Jurkat, Clone E6-1 (cell line): ENCODE measurements around the gene NUMA1.

ENCODE experiments used
- DNase-seq: peaks from one replicate; pipeline ENCODE4 v3.0.0-alpha.2; 2011; ENCODE audit warnings: low read depth, low spot score
- H3K4me3 ChIP-seq: 2 replicates; pipeline ENCODE4 v1.5.1; 2011; ENCODE audit warnings: mild to moderate bottlenecking, low read length, control low read depth, moderate library complexity

NUMA1 gene

DNA sequence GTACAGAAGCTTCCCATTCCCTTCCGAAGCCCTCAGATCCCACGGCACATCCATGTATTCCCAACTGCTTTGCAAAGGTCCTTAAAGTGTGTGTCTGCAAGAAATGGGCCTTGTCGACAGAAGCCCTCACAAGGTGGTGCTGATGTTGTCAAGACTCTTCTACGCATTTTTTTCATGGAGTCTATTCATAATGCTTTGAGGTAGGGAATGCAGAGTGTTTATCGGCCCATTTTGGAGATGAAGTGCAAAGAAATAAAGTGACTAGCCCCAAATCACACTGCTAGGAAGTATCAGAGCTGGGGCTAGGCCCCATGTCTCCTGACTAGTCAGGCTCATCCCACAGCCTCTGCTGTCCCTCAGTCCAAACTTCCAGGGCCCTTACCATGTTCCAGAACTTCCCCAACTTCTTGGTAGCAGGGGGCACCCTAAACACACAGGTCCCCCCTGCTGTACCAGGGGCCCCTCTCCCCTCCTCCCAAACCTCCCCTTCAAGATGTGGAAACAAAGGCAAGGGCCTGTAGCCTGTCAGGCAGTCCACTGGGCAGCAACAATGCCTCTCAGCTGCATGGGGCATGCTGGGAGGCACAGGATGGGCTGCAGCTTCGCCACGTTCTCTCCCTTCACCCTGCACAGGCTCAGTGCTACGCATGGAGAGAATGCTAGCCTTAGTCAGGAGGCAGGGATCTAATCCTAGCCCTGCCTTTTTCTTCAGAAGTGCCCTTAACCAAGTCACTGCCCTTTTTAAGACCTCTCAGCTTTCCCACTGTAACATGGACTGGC, 73.8 kb downstream of the NUMA1 start:
- no peak for DNase-seq
- H3K4me3 ChIP-seq: no peak overlapping the region

DNA sequence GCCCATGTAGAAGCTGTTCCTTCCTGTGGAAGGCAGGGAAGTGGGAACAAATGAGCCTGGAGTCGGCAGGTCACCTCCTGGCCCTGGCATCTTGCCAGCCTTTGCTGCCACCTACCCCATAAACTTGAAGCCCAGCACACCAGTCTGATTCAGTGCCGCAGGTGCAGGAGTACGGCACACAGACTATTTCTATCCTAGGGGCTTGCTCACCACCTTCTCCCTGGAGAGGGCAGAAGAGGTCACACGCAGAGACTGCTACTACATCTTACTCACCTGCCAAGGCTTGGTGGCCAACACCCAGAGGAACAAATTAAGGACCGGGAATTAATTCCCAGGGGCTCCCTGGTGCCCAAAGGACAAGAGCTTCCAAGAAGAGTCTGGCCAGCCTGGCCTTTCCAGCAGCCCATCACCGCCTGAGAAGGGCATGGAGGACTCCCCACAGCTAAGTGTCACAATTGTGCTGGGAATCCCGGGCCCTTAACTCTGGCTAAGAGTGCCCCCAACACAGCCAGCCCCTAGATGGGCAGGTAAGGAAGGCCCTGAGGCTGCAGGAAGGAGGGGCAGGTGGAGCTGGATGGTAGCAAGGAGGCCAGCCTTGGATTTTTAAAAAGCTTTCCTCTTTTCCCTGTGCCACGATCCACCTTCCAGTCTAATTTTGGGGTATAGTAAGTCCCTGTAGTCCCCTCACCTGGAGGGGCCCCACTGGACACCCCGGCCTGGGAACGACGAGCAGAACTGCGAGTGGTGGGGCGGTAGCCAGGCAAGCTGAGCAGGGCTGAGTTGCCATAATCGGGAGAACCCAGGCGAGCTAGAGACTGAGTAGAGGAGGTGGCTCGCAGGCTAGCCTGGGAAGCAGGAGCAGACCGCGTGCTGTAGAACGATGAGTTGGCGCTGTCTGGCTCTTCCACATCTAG, 74.7 kb downstream of the NUMA1 start:
- no peak for DNase-seq
- no peak overlapping the region for H3K4me3 ChIP-seq

DNA sequence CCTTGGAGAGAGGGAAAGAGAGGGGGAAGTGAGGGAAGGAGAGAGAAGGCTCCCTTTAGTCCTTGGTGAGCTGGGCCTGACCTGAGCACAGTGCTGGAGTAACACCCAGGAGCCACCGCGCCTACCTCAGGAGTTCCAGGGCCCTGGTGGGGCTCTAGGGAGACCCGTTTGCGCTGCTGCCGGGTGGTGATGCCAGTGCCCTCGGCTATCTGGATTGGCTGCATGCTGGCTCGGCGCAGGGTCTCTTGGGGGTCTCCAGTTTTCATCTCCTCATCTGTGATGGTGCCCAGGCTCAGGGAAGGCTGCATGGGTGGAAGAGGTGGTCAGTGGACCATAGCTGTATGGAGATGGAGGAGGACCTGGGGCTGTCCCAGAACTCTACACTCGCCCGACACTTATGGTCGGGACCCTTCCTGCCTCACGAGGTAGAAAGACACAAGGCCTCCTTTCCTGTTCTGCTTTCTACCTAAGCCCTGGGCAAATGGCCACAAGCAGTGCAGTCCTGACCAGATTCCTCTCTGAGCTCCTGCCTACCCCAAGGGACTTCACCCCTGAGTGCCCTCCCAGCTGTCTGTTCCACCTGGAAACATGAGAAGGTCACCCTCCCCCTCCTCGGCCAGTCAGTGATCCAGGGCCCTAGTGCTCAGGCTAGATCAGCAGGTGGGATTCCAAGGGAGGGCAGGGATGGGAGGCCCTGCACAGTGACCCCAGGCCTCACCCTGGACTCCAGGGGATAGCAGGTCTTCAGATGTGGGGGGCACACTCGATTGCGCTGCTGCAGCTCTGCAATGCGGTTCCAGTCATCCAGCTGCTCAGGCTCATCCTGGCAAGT, 75.6 kb downstream of the NUMA1 start:
- no peak overlapping the region for H3K4me3 ChIP-seq
- DNase-seq: no peak

DNA sequence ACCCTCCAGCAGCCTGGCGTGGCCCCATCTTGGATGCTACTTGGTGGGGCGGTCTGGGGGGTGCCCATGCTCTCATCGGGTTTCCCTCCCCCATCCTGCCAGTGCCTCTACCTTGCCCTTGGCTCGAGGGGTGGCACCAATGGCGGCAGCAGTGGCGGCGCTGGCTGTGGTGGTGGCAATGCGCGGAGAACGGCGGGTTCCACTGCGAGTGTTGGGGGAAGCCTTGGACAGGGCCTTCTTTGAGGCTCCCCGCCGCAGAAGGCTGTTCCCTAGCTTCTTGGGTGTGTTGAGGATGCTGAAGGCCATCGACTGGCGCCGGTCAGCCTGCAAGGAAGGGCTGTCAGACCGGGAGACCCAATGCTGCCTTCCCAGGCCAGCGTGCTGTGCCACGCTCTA, 76.6 kb downstream of the NUMA1 start:
- H3K4me3 ChIP-seq: no peak overlapping the region
- no peak for DNase-seq

DNA sequence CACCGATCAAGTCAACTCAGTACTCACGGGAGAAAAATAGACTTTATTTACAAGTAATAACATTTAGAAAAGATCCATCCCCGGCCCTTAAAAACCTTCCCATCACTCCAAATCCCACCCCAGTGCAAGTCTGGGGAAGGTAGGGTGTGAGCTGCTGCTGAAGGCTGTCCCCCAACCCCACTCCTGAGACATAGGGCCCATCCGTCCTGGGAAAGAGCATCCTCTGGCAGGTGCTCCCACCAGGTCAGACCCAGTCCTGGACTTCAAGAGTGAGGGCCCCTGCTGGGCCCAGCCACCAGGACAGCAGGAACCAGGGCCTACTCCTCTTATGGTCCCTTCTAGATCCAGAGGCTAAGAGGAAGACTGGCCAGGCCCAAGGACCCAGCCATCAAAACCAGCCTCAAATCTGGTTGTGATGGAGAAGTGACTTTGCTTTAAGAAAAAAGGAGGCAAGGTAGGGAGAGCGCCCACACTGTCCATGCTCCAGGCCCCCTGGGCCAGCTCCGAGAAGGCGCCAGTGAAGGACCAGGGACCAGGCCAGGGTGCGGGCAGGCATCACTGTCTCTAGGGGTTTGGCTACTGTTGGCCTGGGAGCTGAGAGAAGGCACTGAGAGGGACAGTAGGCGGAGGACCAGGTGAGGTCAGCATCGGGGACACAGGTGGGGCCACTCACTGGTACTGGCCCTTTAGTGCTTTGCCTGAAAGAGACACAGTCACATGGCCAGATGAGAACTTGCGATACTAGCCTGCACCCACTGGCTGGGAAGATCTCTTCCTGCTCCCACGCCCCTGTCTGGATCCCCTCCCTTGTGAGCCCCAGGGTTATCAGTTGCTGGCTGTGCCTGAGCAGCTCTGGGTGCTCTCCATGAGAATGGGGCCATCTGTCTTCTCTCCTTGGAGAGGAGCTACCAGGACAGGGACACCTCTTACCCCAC, 77.2 kb downstream of the NUMA1 start:
- no peak overlapping the region for H3K4me3 ChIP-seq
- no peak for DNase-seq

DNA sequence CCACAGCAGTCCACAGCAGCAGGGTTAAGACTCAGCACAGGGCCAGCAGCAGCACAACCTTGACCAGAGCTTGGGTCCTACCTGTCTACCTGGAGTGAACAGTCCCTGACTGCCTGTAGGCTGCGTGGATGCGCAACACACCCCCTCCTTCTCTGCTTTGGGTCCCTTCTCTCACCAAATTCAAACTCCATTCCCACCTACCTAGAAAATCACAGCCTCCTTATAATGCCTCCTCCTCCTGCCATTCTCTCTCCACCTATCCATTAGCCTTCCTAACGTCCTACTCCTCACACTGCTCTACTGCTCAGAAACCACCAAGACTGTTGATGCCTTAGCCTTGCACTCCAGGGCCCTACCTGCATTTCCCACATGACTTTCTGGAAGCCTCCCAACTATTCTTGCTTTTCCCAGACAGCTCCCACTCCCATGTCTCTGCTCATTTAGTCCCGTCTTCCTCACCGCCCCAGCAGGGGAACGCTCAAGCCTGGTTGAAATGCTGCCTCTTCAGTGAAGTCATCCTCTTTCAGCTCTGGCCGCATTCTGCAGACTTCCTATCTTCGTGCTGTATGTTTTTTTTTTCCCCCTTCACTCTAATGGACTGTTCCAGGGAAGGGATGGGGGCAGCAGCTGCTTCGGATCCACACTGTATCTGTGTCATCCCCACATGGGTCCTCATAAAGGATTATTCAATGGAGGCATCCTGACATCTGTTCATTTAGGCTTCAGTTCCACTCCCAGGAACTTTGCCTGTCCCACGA, 78.3 kb downstream of the NUMA1 start:
- H3K4me3 ChIP-seq: no peak overlapping the region
- no peak for DNase-seq

DNA sequence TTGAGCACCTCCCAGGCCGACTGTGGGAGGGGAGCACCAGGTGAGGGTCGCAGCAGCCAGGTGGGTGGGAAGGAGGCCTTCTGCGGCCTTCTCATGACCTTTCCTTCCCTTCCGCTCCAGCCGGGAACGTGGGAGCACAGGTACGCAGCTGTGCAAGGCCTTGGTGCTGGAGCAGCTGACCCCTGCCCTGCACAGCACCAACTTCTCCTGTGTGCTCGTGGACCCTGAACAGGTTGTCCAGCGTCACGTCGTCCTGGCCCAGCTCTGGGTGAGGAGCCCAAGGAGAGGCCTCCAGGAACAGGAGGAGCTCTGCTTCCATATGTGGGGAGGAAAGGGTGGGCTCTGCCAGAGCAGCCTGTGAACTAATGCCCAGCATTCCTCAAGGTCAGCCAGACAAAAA, 79.1 kb downstream of the NUMA1 start:
- H3K4me3 ChIP-seq: no peak overlapping the region
- DNase-seq: no peak

DNA sequence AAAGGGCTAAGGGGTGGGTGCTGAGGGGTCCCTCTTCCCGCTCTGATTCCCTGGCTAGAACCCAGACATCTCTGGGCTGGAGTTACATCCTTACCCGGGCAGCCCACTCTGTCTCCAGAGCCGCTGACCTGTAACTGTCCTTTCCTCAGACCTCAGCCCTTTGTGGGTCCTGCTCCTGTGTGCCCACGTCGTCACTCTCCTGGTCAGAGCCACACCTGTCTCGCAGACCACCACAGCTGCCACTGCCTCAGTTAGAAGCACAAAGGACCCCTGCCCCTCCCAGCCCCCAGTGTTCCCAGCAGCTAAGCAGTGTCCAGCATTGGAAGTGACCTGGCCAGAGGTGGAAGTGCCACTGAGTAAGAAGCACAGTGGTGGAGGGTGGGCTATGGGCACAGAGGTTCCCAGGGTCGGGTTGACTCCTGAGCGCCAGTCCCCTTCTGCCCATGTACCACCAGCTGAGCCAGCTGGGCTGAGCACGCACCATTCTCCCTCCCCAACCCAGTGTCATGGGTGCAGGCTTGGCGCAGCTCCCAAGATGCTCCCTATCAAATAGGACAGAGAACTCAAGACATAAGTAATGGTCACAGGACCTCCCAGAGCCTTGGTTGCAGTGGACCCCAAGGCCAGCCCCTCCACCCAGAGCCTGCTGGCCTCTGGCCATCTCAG, 80.0 kb downstream of the NUMA1 start:
- no peak for DNase-seq
- no peak overlapping the region for H3K4me3 ChIP-seq

DNA sequence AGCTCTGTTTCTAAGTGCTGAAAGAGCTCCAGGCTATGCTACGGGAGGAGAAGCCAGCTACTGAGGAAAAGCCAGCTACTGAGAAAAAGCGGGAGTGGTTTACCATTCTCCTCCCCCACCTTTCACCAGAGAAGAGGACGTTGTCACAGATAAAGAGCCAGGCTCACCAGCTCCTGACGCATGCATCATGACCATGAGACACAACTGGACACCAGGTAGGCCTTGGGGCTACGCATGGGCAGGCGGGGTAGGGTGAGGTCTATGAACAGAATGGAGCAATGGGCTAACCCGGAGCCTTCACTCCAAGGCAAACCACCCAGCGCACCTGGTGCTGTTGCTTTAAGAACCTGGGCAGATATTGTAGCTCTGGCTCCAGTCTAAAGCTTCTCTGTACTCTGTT, 80.5 kb downstream of the NUMA1 start:
- DNase-seq: no peak

DNA sequence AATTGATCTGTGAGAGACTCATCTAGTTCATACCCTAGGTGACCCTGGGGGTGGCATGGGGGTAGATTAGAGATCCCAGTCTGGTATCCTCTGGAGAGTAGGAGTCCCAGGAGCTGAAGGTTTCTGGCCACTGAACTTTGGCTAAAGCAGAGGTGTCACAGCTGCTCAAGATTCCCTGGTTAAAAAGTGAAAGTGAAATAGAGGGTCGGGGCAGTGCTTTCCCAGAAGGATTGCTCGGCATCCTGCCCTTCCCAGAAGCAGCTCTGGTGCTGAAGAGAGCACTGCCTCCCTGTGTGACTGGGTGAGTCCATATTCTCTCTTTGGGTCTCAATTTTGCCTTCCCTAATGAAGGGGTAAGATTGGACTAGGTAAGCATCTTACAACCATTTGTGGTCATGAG, 81.0 kb downstream of the NUMA1 start:
- peak overlapping the region; percentile 65 for H3K4me3 ChIP-seq
- no peak for DNase-seq

More for the DNA sequence above, 80.5 kb downstream of the NUMA1 start:
- H3K4me3 ChIP-seq: no peak overlapping the region

DNA sequence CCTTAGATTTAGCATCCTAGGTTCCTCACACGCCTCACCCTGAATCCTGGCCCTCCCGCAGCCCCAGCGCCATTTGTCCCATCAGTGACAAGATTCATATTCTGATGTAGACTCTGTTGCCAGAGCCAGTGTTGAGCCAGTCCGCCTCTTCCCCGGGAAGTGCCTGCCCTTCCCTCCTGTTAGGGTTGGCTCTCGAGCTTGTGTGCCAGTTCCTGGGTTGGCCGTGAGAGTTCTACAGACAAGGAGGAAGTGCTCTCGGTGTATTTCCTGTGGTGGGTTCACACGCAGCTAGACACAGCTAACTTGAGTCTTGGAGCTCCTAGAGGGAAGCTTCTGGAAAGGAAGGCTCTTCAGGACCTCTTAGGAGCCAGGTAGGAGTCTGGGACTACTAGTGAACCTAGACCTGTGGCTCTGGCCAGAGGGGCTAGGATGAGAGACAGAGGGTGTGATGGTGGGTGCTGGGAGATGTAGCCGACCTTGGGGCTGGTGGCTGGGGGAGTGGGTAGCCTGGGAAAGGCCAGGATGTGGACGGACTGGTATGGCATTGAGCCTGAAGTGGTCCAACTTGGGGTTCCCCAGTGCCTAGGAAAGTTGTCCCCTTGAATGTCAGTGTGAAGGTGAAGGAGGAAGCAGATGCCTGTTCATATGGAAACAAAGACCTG, 81.6 kb downstream of the NUMA1 start, which contains the start of gene IL18BP:
TSS of gene IL18BP (plus strand) at position 261 of the 662 bp plus-strand sequence. CDS start 1,076 bp downstream, outside the sequence.
- DNase-seq: peak; percentile 66
- H3K4me3 ChIP-seq: peak within 1 kb of the TSS; percentile 65

DNA sequence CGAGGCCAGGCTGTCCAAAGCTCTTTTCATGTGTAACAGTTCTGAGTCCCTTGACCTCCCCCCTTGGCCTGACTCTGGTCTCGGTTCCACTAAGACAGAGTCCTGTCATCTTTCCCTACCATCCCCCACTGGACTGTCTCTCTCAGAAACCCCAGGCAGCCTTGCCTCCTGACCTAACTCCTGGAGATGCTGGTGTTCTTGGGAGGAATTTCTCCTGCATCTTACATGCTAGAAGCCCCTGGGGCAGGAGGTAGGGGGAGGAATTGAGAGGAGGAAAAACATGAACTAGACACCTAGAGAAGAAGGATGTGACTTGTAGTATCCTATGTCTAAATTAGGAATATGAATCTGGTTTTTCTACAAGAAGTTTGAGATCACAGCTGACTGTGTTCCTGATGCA, 82.3 kb downstream of the NUMA1 start:
- DNase-seq: no peak
- H3K4me3 ChIP-seq: no peak overlapping the region

DNA sequence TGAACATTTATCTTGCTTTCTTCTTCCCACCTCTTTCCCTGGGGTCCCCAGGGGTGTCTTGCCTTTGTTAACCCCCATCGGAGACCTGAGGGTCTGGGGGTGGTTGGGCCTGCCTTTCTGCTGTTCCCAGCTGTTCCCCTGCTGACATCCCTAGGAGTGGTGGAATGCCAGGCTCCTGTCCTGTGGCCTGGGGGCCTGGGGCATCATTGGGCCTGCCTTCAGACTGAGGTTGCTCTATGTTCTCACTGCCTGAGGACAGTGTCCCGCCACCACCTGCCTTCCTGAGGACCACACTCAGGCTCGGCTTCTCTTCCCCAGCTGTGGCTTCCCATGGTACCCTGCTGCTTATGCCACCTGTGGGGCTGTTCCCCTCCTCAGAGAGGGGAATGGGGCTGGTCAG, 82.7 kb downstream of the NUMA1 start:
- no peak overlapping the region for H3K4me3 ChIP-seq
- no peak for DNase-seq

DNA sequence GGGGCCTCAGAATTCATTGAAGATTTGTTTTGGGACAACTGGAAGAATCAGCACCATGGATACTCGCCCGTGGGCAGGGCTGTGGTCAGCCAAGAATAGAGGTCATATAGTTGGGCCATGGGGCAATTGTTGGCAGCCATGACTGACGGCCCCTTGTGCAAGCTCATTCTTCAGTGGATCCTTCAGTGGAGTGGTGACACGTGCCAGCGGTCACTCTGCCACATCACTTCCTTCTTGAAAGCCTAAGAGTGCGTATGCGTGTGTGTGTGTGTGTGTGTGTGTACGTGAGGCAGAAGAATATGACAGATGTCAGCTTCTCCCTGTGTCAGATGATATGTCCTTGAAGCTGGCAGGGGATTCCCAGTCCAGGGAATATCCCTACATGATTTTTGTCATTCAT, 83.4 kb downstream of the NUMA1 start:
- no peak overlapping the region for H3K4me3 ChIP-seq
- no peak for DNase-seq

DNA sequence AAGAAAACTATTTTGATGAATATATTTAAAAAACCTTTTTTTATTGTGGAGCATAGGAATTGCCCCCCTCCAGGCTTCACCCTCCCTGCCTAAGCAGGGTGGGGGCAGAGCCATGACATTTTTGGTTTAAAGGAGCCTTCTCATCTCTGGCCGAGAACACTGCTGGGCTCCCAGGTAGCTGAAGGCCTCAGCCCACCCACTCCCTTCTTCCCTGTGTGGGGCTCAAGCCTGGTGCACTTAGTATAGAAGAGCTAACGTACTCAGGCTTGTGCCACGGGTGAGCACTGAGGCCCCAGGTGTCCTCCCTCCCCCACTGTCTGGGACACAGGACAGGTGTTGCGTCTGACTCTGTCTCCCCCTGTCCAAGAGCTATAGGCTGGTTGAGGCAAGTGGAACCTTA, 83.8 kb downstream of the NUMA1 start:
- no peak overlapping the region for H3K4me3 ChIP-seq
- DNase-seq: no peak

DNA sequence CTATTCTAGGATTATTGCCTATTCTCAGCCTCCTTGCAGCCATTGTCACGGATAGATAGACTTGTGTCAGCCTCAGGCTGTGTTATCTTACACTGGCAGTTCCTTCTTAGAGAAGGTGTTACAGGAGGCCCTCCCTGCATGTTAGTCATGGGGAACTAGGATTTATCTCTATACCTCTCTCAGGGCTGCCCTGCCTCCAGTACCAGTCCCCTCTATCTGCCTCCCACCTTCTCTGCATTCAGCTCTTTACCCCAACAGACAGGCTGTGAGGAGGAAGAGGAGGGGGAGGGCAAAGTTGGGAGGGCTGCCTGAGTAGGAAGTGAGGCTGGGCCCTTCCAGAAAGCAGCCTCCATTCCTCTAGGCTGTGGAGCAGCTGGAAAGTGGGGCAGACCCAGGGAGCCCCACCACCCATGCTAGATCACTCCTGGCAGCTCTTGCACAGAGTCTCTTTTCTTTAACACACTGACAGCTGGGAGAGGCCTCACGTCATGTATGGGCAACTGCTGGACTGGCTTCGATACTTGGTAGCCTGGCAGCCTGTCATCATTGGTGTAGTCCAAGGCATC, 84.5 kb downstream of the NUMA1 start:
- H3K4me3 ChIP-seq: no peak overlapping the region
- DNase-seq: no peak
